Measurements from ENCODE around the gene ING3. TPM values are rescaled to one million over a fixed set of nuclear protein-coding genes. Genes with fewer than 3 reads are reported as not detected.

ING3 gene
- polyA plus RNA-seq, 1 experiment, result 4.4 TPM

DNA sequence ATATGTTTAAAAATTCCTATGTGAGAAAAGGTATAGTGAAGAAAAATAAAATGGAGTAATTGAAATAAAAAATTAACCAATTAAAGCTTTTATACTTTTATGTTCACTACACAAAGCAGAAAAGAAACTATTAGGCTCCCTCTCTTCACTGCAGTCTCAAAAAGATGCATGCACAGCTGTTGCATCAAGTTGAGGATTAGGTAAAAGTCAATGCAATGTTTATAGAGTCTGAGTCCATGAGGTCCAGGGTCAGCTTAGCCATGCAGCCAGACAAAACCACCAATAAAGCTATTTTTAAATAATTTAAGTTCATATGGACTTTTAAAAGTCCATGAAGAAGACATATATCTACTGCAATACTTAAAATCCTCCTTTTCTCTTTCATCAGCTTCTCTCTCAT is 31.1 kb upstream of the ING3 start:
- H3K27me3 ChIP-seq (ENCODE audit: control insufficient read depth, insufficient read depth, low read length), result no peaks in the 10 kb centered on the region
- no peaks in the 10 kb centered on the region for H3K36me3 ChIP-seq (ENCODE audit: control insufficient read depth, insufficient read depth, low read length)
- TF ChIP-seq, protein P1, sequence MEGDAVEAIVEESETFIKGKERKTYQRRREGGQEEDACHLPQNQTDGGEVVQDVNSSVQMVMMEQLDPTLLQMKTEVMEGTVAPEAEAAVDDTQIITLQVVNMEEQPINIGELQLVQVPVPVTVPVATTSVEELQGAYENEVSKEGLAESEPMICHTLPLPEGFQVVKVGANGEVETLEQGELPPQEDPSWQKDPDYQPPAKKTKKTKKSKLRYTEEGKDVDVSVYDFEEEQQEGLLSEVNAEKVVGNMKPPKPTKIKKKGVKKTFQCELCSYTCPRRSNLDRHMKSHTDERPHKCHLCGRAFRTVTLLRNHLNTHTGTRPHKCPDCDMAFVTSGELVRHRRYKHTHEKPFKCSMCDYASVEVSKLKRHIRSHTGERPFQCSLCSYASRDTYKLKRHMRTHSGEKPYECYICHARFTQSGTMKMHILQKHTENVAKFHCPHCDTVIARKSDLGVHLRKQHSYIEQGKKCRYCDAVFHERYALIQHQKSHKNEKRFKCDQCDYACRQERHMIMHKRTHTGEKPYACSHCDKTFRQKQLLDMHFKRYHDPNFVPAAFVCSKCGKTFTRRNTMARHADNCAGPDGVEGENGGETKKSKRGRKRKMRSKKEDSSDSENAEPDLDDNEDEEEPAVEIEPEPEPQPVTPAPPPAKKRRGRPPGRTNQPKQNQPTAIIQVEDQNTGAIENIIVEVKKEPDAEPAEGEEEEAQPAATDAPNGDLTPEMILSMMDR (IDR thresholded peaks at IDR 0.05; ENCODE audit: insufficient read depth, low read depth, low read length), result no peak
- no peak for DNase-seq (ENCODE audit: low read depth)
- no peak overlapping the region for H3K4me3 ChIP-seq (ENCODE audit: low read depth, low read length)
- ChIA-PET POLR2A (no interaction called here), CTCF (interaction anchor here (0.6 to 1.1 kb wide), 2 partner anchors 31 to 216 kb away, joined by 3 read pairs; partner anchors contain the start of gene ING3)

DNA sequence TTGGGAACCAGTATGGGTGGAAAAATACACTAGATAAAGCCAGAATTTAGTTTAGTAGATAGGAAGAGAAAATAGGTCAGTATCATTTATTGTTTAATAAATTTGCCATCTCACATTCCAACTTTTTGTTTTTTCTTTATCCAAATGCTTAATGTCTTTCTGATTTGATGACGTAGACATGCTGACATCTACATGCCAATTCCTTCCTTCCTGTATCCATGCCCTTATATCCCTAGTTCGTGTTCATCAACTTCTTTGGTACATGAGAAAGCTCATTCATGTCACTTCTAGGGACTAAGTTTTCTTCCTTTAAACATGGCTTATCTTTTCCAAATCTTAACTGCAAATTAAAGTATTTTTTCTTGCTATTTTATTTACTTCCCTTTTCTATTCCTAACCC is 30.5 kb upstream of the ING3 start:
- POLR2A ChIA-PET, result no interaction called here
- Histone ChIP-seq H3K27me3 (ENCODE audit: control insufficient read depth, insufficient read depth, low read length) (no peaks in the 10 kb centered on the region), H3K36me3 (ENCODE audit: control insufficient read depth, insufficient read depth, low read length) (no peaks in the 10 kb centered on the region), H3K4me3 (ENCODE audit: low read depth, low read length) (no peak overlapping the region)
- no peak for DNase-seq (ENCODE audit: low read depth)
- TF ChIP-seq, protein P1 (IDR thresholded peaks at IDR 0.05; ENCODE audit: insufficient read depth, low read depth, low read length), result no peak
- CTCF ChIA-PET, result interaction anchor here (0.6 to 1.1 kb wide), 2 partner anchors 31 to 216 kb away, joined by 3 read pairs; partner anchors contain the start of gene ING3

DNA sequence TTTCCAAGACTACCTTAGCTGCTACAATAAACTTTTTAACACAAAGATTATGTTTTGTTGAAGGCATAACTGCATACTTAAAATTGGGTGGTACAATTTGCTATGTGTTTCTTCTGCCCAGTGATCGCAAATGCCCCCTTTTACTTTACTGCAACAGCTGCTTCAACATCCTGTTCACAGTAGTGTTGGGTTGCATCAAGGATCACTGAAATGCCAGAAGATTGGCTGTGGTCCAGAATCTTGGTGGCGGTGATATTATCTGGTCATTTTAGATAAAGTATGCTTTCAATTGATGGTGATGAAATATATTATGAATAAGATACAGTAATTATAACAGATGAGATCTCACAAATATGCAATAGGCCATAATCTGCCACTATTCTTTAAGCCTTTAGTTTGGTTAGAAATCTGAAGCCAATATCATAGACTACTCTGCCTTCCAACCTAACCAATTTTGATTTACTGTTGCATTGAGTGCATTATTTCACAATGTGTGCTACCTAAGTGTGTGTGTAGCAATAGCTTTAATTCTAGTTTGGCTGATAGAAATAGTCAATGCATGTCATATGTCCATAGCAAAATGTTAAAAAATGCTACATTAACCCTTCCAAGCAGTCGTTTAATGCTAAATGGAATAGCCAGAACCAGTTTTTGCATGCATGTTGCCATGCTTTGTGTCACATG is 29.8 kb upstream of the ING3 start:
- ChIA-PET POLR2A (no interaction called here), CTCF (interaction anchor here (0.6 to 1.1 kb wide), 2 partner anchors 30 to 269 kb away, joined by 3 to 4 read pairs; partner anchors contain the start of gene ING3)
- Histone ChIP-seq H3K4me3 (ENCODE audit: low read depth, low read length) (no peak overlapping the region), H3K27me3 (ENCODE audit: control insufficient read depth, insufficient read depth, low read length) (no peaks in the 10 kb centered on the region), H3K36me3 (ENCODE audit: control insufficient read depth, insufficient read depth, low read length) (no peaks in the 10 kb centered on the region)
- DNase-seq (ENCODE audit: low read depth), result no peak
- TF ChIP-seq, protein P1 (IDR thresholded peaks at IDR 0.05; ENCODE audit: insufficient read depth, low read depth, low read length), result no peak

DNA sequence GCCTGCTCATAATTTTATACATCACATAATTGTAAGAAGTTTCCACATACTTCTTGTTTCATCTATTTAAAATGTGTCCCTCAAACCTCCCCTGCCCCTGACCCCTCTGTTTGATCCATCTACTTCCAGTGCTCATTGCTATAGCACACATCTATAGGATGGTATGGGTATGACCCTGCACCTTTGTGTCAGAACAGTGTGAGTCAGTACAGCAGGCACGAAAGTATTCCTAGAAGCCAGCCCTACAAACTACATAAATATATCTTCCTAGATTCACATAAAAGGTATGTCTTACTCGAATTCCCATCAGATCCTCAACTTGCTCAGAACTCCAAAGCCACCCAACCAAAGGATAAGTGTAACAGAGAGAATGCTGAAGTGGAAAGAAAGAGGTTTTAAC is 25.7 kb upstream of the ING3 start:
- H3K36me3 ChIP-seq (ENCODE audit: control insufficient read depth, insufficient read depth, low read length), result no peaks in the 10 kb centered on the region
- no peaks in the 10 kb centered on the region for H3K27me3 ChIP-seq (ENCODE audit: control insufficient read depth, insufficient read depth, low read length)
- no peak for DNase-seq (ENCODE audit: low read depth)
- no peak overlapping the region for H3K4me3 ChIP-seq (ENCODE audit: low read depth, low read length)
- TF ChIP-seq, protein P1 (IDR thresholded peaks at IDR 0.05; ENCODE audit: insufficient read depth, low read depth, low read length), result no peak
- POLR2A ChIA-PET, result no interaction called here
- CTCF ChIA-PET, result no interaction called here

DNA sequence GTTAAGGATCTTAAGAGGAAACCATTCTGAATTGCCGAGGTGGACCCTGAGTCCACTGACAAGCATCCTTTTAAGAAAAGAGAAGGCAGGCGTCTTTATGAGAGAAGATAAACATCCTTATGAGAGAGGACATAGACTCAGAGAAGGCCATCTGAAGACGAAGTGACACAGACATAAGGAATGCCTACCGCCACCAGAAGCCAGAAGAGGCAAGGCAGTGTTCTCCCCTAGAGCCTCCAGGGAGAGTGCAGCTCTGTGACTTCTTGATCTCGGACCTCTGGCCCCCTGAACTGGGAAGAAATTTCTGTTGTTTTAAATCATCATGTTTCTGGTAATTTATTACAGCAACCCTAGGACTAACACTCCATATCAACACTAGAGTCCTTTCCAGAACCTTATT is 25.2 kb upstream of the ING3 start:
- CTCF ChIA-PET, result no interaction called here
- Histone ChIP-seq H3K27me3 (ENCODE audit: control insufficient read depth, insufficient read depth, low read length) (no peaks in the 10 kb centered on the region), H3K36me3 (ENCODE audit: control insufficient read depth, insufficient read depth, low read length) (no peaks in the 10 kb centered on the region), H3K4me3 (ENCODE audit: low read depth, low read length) (no peak overlapping the region)
- POLR2A ChIA-PET, result no interaction called here
- no peak for DNase-seq (ENCODE audit: low read depth)
- TF ChIP-seq, protein P1 (IDR thresholded peaks at IDR 0.05; ENCODE audit: insufficient read depth, low read depth, low read length), result no peak
